H1 (cell line): Measurements from ENCODE around the gene ZNF101. TPM values are rescaled to one million over a fixed set of nuclear protein-coding genes. Genes with fewer than 3 reads are reported as not detected.

ENCODE experiments used
- CTCF ChIA-PET: fragments of 300-600 bp; sonication (Branson Sonifier 250); formaldehyde crosslinking; loops from one replicate; lab custom pipeline; 2021; ENCODE audit not compliant: partially characterized antibody; lab: Charles Lee
- POLR2A ChIA-PET: fragments of 300-600 bp; sonication (Branson Sonifier 250); formaldehyde crosslinking; loops from one replicate; lab custom pipeline; 2021; ENCODE audit warnings: inconsistent platforms; ENCODE audit not compliant: partially characterized antibody; lab: Charles Lee
- DNase-seq, 2 experiments: peaks; one replicate each; pipeline versions ENCODE4 v3.0.0 to v3.0.0-alpha.2; 2010 to 2022; ENCODE audit warnings: low spot score in 2 of 2, low read depth in 1 of 2, mixed read lengths in 1 of 2
- FAIRE-seq: peaks from 2 replicates; lab custom pipeline; 2011; peaks lifted over from hg19 to GRCh38; lab: Jason Lieb, UNC
- H2AFZ ChIP-seq: 2 replicates; pipeline ENCODE4 v1.8.1; 2012; ENCODE audit warnings: low read length, inconsistent platforms
- H2AK5ac ChIP-seq: 2 replicates; pipeline ENCODE4 v1.6.1; 2013; ENCODE audit warnings: low read depth, low read length
- H2BK120ac ChIP-seq: replicated peaks from 2 replicates; pipeline ENCODE3; 2013; ENCODE audit warnings: low read depth, low read length, inconsistent platforms
- H2BK12ac ChIP-seq: 2 replicates; pipeline ENCODE4 v1.6.1; 2013; ENCODE audit warnings: low read depth, low read length
- H2BK15ac ChIP-seq: 2 replicates; pipeline ENCODE4 v1.6.1; 2013; ENCODE audit warnings: low read length
- H2BK20ac ChIP-seq: 2 replicates; pipeline ENCODE4 v1.6.1; 2013; ENCODE audit warnings: low read length
- H2BK5ac ChIP-seq: 2 replicates; pipeline ENCODE4 v1.6.1; 2013; ENCODE audit warnings: low read depth, low read length
- H3K14ac ChIP-seq: 2 replicates; pipeline ENCODE4 v1.6.1; 2013; ENCODE audit warnings: inconsistent platforms; ENCODE audit not compliant: insufficient read length
- H3K18ac ChIP-seq: 2 replicates; pipeline ENCODE4 v1.6.1; 2013; ENCODE audit warnings: low read length; ENCODE audit errors: extremely low read depth
- H3K23ac ChIP-seq: 2 replicates; pipeline ENCODE4 v1.6.1; 2013; ENCODE audit warnings: inconsistent platforms; ENCODE audit not compliant: insufficient read length
- H3K23me2 ChIP-seq: 2 replicates; pipeline ENCODE4 v1.6.1; 2013; ENCODE audit warnings: low read depth, low read length
- H3K27ac ChIP-seq: 2 replicates; pipeline ENCODE4 v1.6.1; 2011; ENCODE audit warnings: low read depth, low read length, inconsistent platforms
- H3K27me3 ChIP-seq, 4 experiments: replicated peaks in 1 of 4; 1 replicate in 1 of 4; 2 replicates in 3 of 4; pipeline versions ENCODE4 v1.6.1 to v1.8.1; 2011 to 2013; ENCODE audit warnings: low read length in 3 of 4, mild to moderate bottlenecking in 3 of 4, inconsistent platforms in 2 of 4, mixed read lengths in 2 of 4, moderate library complexity in 1 of 4; ENCODE audit not compliant: control insufficient read depth in 3 of 4, insufficient read depth in 3 of 4; ENCODE audit errors: extremely low read depth in 1 of 4
- H3K36me3 ChIP-seq, 4 experiments: 2 replicates each; pipeline versions ENCODE4 v1.6.1 to v1.8.1; 2011 to 2013; ENCODE audit warnings: mild to moderate bottlenecking in 4 of 4, low read length in 3 of 4, moderate library complexity in 2 of 4, control low read depth in 1 of 4, inconsistent platforms in 1 of 4; ENCODE audit not compliant: insufficient read depth in 4 of 4, control insufficient read depth in 2 of 4
- H3K4ac ChIP-seq: replicated peaks from 2 replicates; pipeline ENCODE3; 2013; ENCODE audit warnings: low read length, low read depth, mixed read lengths, inconsistent platforms; ENCODE audit not compliant: insufficient read length
- H3K4me1 ChIP-seq, 4 experiments: replicated peaks in 1 of 4; 1 replicate in 1 of 4; 2 replicates in 3 of 4; pipeline versions ENCODE4 v1.6.1 to v1.8.1; 2011 to 2013; ENCODE audit warnings: low read length in 3 of 4, inconsistent platforms in 2 of 4, mixed read lengths in 1 of 4; ENCODE audit not compliant: insufficient read depth in 4 of 4, control insufficient read depth in 3 of 4
- H3K4me2 ChIP-seq, 2 experiments: 2 replicates each; pipeline versions ENCODE4 v1.6.1 to v1.8.1; 2011 to 2013; ENCODE audit warnings: low read depth in 2 of 2, low read length in 2 of 2, control low read depth in 1 of 2, inconsistent platforms in 1 of 2, mild to moderate bottlenecking in 1 of 2; ENCODE audit not compliant: insufficient read depth in 1 of 2
- H3K4me3 ChIP-seq, 4 experiments: fragments of 200-600, 300-600 bp in 1 of 4; sonication (generic), shearing (Covaris generic), sonication (Bioruptor Twin) in 1 of 4; 2 replicates each; pipeline versions ENCODE4 v1.5.1 to v1.8.1; 2011 to 2016; ENCODE audit warnings: low read length in 4 of 4, low read depth in 3 of 4, control low read depth in 2 of 4, inconsistent platforms in 2 of 4, mild to moderate bottlenecking in 2 of 4, mixed read lengths in 1 of 4, moderate library complexity in 1 of 4; ENCODE audit not compliant: insufficient read depth in 2 of 4; ENCODE audit errors: extremely low read depth in 1 of 4
- H3K56ac ChIP-seq: replicated peaks from 2 replicates; pipeline ENCODE3; 2013; ENCODE audit warnings: low read depth, mild to moderate bottlenecking, mixed read lengths, low read length, inconsistent platforms; ENCODE audit not compliant: insufficient read length
- H3K79me1 ChIP-seq: 2 replicates; pipeline ENCODE4 v1.6.1; 2013; ENCODE audit warnings: low read depth, low read length, control low read depth
- H3K79me2 ChIP-seq, 2 experiments: 2 replicates each; pipeline versions ENCODE4 v1.6.1 to v1.8.1; 2012 to 2013; ENCODE audit warnings: low read length in 2 of 2, mild to moderate bottlenecking in 2 of 2, inconsistent platforms in 1 of 2; ENCODE audit not compliant: insufficient read depth in 2 of 2, control insufficient read depth in 1 of 2
- H3K9ac ChIP-seq, 4 experiments: replicated peaks in 1 of 4; 1 replicate in 1 of 4; 2 replicates in 3 of 4; pipeline versions ENCODE4 v1.6.1 to v1.8.1; 2011 to 2013; ENCODE audit warnings: low read depth in 3 of 4, low read length in 3 of 4, control low read depth in 2 of 4, mild to moderate bottlenecking in 2 of 4, moderate library complexity in 2 of 4, inconsistent platforms in 1 of 4; ENCODE audit errors: extremely low read depth in 1 of 4
- H3K9me3 ChIP-seq, 2 experiments: 2 replicates each; pipeline versions ENCODE4 v1.6.1 to v1.8.1; 2012 to 2013; ENCODE audit warnings: mild to moderate bottlenecking in 2 of 2, moderate library complexity in 2 of 2, control low read depth in 1 of 2, inconsistent platforms in 1 of 2, low read depth in 1 of 2, low read length in 1 of 2, mixed read lengths in 1 of 2; ENCODE audit not compliant: insufficient read depth in 2 of 2
- H4K20me1 ChIP-seq, 2 experiments: replicated peaks in 1 of 2; 2 replicates each; pipeline versions ENCODE3 to v1.8.1; 2011 to 2013; ENCODE audit warnings: inconsistent platforms in 2 of 2, low read length in 2 of 2, mild to moderate bottlenecking in 1 of 2; ENCODE audit not compliant: insufficient read depth in 2 of 2, control insufficient read depth in 1 of 2
- H4K5ac ChIP-seq: 2 replicates; pipeline ENCODE4 v1.6.1; 2013; ENCODE audit warnings: low read length, low read depth, mixed read lengths, inconsistent platforms; ENCODE audit not compliant: insufficient read length
- H4K8ac ChIP-seq: 2 replicates; pipeline ENCODE4 v1.8.0; 2013; ENCODE audit warnings: mild to moderate bottlenecking, moderate library complexity, low read length, inconsistent platforms; ENCODE audit not compliant: insufficient read depth; ENCODE audit errors: extremely low read depth
- H4K91ac ChIP-seq: replicated peaks from 2 replicates; pipeline ENCODE3; 2013; ENCODE audit warnings: low read length, mixed read lengths, inconsistent platforms; ENCODE audit not compliant: insufficient read length
- BACH1 ChIP-seq: IDR thresholded peaks from 2 replicates; pipeline ENCODE4 v1.6.1; 2012; ENCODE audit warnings: low read length, improper control_type of control experiment
- BCL11A ChIP-seq, 2 experiments: IDR thresholded peaks; one replicate each; pipeline ENCODE4 v1.6.1; 2011; ENCODE audit warnings: low read depth in 2 of 2, low read length in 2 of 2, mild to moderate bottlenecking in 2 of 2
- CEBPB ChIP-seq: IDR thresholded peaks from 2 replicates; pipeline ENCODE4 v1.6.1; 2012; ENCODE audit warnings: low read depth, low read length
- EZH2 ChIP-seq: fragments of 200-600 bp; sonication (generic); IDR thresholded peaks from 2 replicates; pipeline ENCODE4 v1.7.1; 2012; ENCODE audit warnings: low read depth, mild to moderate bottlenecking, moderate library complexity, low read length, inconsistent platforms; ENCODE audit not compliant: severe bottlenecking
- HDAC6 ChIP-seq: IDR thresholded peaks from one replicate; pipeline ENCODE4 v1.7.1; 2012; ENCODE audit warnings: low read depth, mild to moderate bottlenecking, inconsistent platforms, low read length, moderate library complexity
- KDM1A ChIP-seq: fragments of 200-600, 300-600 bp; sonication (generic); IDR thresholded peaks from 2 replicates; pipeline ENCODE4 v1.7.1; 2016; ENCODE audit warnings: mild to moderate bottlenecking, low read length, borderline replicate concordance
- NRF1 ChIP-seq: IDR thresholded peaks from 2 replicates; pipeline ENCODE4 v1.6.1; 2011; ENCODE audit warnings: mild to moderate bottlenecking, low read depth, low read length, improper control_type of control experiment
- POLR2A ChIP-seq, 2 experiments: IDR thresholded peaks; 1 replicate in 1 of 2; 2 replicates in 1 of 2; pipeline ENCODE4 v1.6.1; 2011; ENCODE audit warnings: low read depth in 2 of 2, low read length in 2 of 2, mild to moderate bottlenecking in 2 of 2; ENCODE audit errors: control extremely low read depth in 1 of 2
- RAD21 ChIP-seq, 2 experiments: IDR thresholded peaks in 1 of 2; conservative IDR thresholded peaks in 1 of 2; 2 replicates each; pipeline ENCODE4 v1.6.1; 2011; ENCODE audit warnings: low read depth in 2 of 2, low read length in 2 of 2, improper control_type of control experiment in 1 of 2, inconsistent platforms in 1 of 2, mild to moderate bottlenecking in 1 of 2, moderate library complexity in 1 of 2
- SIRT6 ChIP-seq: IDR thresholded peaks from one replicate; pipeline ENCODE4 v1.7.1; 2012; ENCODE audit warnings: low read length, inconsistent platforms
- SUZ12 ChIP-seq: fragments of 200-600 bp; sonication (generic); IDR thresholded peaks from 2 replicates; pipeline ENCODE4 v1.6.1; 2012; ENCODE audit warnings: mild to moderate bottlenecking, inconsistent platforms, low read length, moderate library complexity, mixed read lengths
- TAF7 ChIP-seq: optimal IDR thresholded peaks from 2 replicates; pipeline ENCODE3; 2011; ENCODE audit warnings: low read depth, mild to moderate bottlenecking, inconsistent platforms, low read length, moderate library complexity, borderline replicate concordance
- TCF12 ChIP-seq: IDR thresholded peaks from 2 replicates; pipeline ENCODE4 v1.6.1; 2011; ENCODE audit warnings: low read depth, mild to moderate bottlenecking, low read length
- WGBS, 2 experiments: shearing (Covaris generic) in 1 of 2; methylation state at CpG; one replicate each; pipeline versions ENCODE4 v1.1.6 to v1.1.7; 2013 to 2015; ENCODE audit warnings: low lambda C conversion rate in 2 of 2, mixed read lengths in 2 of 2, inconsistent platforms in 1 of 2, low coverage in 1 of 2, missing lambda C conversion rate in 1 of 2; ENCODE audit not compliant: insufficient replicate concordance in 2 of 2, insufficient coverage in 1 of 2, insufficient read length in 1 of 2; ENCODE audit errors: extremely low coverage in 1 of 2, missing lambda C conversion rate in 1 of 2; 5-methylcytosine and 5-hydroxymethylcytosine counted together
- polyA plus RNA-seq, 7 experiments: library from polyadenylated mRNA; depleted of rRNA in 3 of 7; stranded (reverse) in 5 of 7; unstranded in 2 of 7; fragments of >200 nt in 5 of 7; fragments of 200-250 nt in 2 of 7; gene quantifications; 1 replicate in 5 of 7; 2 replicates in 1 of 7; 4 replicates in 1 of 7; pipeline versions ENCODE4 v1.2.1 to v1.2.3, GENCODE V29; 2011 to 2013; ENCODE audit warnings: missing spikeins in 2 of 7, mixed read lengths in 2 of 7
- total RNA-seq: library from RNA; stranded (reverse); fragmentation: NEBNext Ultra II Directional; extraction: Animal tissue kit (Norgen Biotek cat#: 25700); gene quantifications from 2 replicates; pipeline ENCODE4 v1.2.1, GENCODE V29; 2021

The ZNF101 gene
- total and polyA plus RNA-seq, 2 of the 8 experiments (the other 6 are each of a cell fraction or from before 2014, with no cell fraction given): 13.0 to 50.9 TPM

DNA sequence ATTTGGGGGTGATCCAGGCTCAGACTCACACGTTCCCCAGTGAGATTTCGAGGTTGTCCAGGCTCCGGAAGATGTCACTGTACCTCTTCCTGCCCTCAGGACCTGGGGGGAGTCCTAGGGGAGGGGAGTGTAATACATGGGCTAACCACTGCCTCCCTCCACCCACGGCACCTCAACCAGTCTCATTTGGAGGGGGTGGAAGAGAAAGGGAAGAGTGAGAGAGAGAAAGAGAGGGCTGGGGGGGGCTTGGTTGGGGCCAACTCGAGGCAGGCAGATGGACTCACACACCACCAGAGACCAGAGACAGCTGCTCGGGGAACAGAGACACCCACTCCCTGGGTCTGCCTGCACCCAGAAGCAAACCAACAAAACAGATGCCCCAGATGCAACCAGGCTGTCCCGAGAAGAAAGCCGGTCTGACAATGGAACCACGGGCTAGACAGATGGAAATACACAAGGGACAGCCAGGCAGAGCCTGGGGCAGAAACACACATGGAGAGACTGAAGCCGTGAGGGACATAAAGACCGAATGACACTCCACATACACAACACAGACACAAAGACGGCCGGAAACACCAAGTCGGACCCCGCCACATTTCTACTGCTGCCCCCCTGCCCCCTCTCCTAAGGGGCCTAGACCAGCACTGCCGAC lies 26.0 kb upstream of the ZNF101 start:
- Histone ChIP-seq H3K56ac (no peak overlapping the region), H3K4me3 (peak overlapping the region; percentile 77 to 85 (median 80)), H2AFZ (peak overlapping the region; percentile 69; the same call in 1 of the 2 replicates), H3K23me2 (peaks cover 4% of the 10 kb centered on the region; the same call in 1 of the 2 replicates), H4K8ac (peak overlapping the region; percentile 23), H3K27ac (peak overlapping the region; percentile 33; the same call in 1 of the 2 replicates), H3K14ac (no peak overlapping the region), H2BK12ac (0 out of 2 replicates have a peak overlapping the region, but pooled peaks have one; percentile 7), H3K36me3 (peaks cover 10 to 28% (median 21%) of the 10 kb centered on the region in 4 experiments), H3K9me3 (no peaks in the 10 kb centered on the region), H3K79me1 (no peaks in the 10 kb centered on the region), H3K18ac (peak overlapping the region; percentile 78), H2BK15ac (peak overlapping the region; percentile 81; the same call in 1 of the 2 replicates), H2AK5ac (peak overlapping the region; percentile 70; the same call in 1 of the 2 replicates), H2BK5ac (no peak overlapping the region), H3K9ac (peak overlapping the region in 2 of 4 experiments; percentile 56 to 59; a peak in 3 of 7 replicates), H2BK20ac (no peak overlapping the region), H4K5ac (no peak overlapping the region), H3K4ac (peak overlapping the region; percentile 25), H3K27me3 (no peaks in the 10 kb centered on the region), H3K79me2 (no peaks in the 10 kb centered on the region), H2BK120ac (no peak overlapping the region), H3K4me1 (peaks cover 0 to 8% (median 5%) of the 10 kb centered on the region in 4 experiments; a peak in 6 of 7 replicates), H3K4me2 (peak overlapping the region; percentile 72 to 85), H4K20me1 (peaks cover 3 to 5% of the 10 kb centered on the region in 2 experiments), H3K23ac (no peak overlapping the region), H4K91ac (peak overlapping the region; percentile 31)
- no peak for FAIRE-seq
- ChIA-PET POLR2A (no interaction called here), CTCF (interaction anchor here (0.7 kb wide), 1 partner anchor 75 kb away, joined by 4 read pairs; no protein-coding TSS in a partner anchor)
- no peak for DNase-seq
- 30% methylated on average over 14 of the region's 16 CpGs; no CpG with 5 or more reads in 1 of the 2 experiments for WGBS, 2 experiments
- TF ChIP-seq CEBPB: no peak
- TF ChIP-seq POLR2A (IDR thresholded peaks at IDR 0.05; ENCODE audit: control extremely low read depth in 1 of 2, low read depth in 2 of 2, low read length in 2 of 2): no peak
- no peak for TF ChIP-seq SUZ12
- TF ChIP-seq RAD21 (IDR thresholded peaks at IDR 0.05 in 1 of 2, conservative IDR thresholded peaks at IDR 0.05 in 1 of 2; ENCODE audit: low read depth in 2 of 2, low read length in 2 of 2): no peak
- TF ChIP-seq TAF7: no peak
- no peak for TF ChIP-seq TCF12
- no peak for TF ChIP-seq SIRT6
- no peak for TF ChIP-seq HDAC6
- TF ChIP-seq EZH2: no peak
- TF ChIP-seq BCL11A (IDR thresholded peaks at IDR 0.05; ENCODE audit: low read depth in 2 of 2, low read length in 2 of 2): no peak
- TF ChIP-seq BACH1: no peak
- TF ChIP-seq KDM1A: no peak
- TF ChIP-seq NRF1: no peak
